ENCODE results near the gene BBS2. TPM values are rescaled to one million over a fixed set of nuclear protein-coding genes. Genes with fewer than 3 reads are reported as not detected.

The BBS2 gene
- total RNA-seq, 6 donors from 2014 or later = 27.5 to 188 (median 35.4) TPM

DNA sequence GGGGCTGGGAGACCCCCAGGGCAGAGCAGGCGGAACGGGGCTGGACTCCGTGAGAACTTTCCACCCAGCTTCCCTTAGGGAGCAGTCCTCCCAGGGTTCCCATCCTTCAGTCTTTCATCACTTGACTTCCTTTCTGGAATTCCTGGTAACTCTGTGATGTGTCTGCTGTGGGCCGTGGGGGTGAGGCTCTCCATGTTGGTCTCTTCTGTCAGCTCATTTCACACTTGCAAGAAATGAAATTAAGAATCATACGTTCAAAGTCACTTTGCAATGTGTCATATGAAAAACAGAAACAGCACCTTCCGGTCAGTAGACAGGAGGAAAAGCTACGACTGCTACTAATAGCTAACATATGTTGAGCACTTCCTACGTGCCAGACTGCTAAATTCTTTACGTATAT lies 5.4 kb upstream of the BBS2 start:
- Histone ChIP-seq H3K27me3 (no peaks in the 10 kb centered on the region), H3K4me1 (peaks cover 3 to 5% (median 5%) of the 10 kb centered on the region in 4 donors), H3K4me3 (no peak overlapping the region), H3K27ac (no peak overlapping the region), H3K9me3 (no peaks in the 10 kb centered on the region), H3K36me3 (no peaks in the 10 kb centered on the region)
- 68 to 83% methylated on average over 9 of the region's 9 CpGs for WGBS, 2 donors
- no peak for ATAC-seq (ENCODE audit: low FRiP score in 2 of 2)
- TF ChIP-seq, protein P1, sequence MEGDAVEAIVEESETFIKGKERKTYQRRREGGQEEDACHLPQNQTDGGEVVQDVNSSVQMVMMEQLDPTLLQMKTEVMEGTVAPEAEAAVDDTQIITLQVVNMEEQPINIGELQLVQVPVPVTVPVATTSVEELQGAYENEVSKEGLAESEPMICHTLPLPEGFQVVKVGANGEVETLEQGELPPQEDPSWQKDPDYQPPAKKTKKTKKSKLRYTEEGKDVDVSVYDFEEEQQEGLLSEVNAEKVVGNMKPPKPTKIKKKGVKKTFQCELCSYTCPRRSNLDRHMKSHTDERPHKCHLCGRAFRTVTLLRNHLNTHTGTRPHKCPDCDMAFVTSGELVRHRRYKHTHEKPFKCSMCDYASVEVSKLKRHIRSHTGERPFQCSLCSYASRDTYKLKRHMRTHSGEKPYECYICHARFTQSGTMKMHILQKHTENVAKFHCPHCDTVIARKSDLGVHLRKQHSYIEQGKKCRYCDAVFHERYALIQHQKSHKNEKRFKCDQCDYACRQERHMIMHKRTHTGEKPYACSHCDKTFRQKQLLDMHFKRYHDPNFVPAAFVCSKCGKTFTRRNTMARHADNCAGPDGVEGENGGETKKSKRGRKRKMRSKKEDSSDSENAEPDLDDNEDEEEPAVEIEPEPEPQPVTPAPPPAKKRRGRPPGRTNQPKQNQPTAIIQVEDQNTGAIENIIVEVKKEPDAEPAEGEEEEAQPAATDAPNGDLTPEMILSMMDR (IDR thresholded peaks at IDR 0.05) = no peak
- TF ChIP-seq POLR2AphosphoS5 (IDR thresholded peaks at IDR 0.05) (no peak), POLR2A (IDR thresholded peaks at IDR 0.05) (no peak), EP300 (IDR thresholded peaks at IDR 0.05) (no peak)
- peak in 1 of 2 donors; percentile 16 for DNase-seq

DNA sequence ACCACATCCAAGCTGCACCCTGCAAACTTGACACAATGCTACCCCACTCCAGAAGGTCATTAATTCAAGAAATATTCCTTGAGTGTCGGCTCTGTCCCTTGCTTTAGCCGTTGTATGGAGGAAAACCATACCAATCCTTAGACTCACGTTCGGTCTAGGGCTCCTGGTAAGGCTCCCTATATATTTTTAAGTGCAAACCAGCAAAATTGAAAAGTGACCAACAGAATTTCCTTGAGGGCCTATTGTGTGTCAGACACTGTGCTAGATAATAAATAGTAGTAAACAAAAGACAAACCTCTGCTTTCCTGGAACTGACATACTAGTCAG lies 390 bp upstream of the BBS2 start:
- Histone ChIP-seq H3K36me3 (no peaks in the 10 kb centered on the region), H3K4me3 (peak overlapping the region in 3 of 4 donors; percentile 91 to 98 (median 92)), H3K9me3 (no peaks in the 10 kb centered on the region), H3K27me3 (no peaks in the 10 kb centered on the region), H3K4me1 (peaks cover 12 to 24% (median 20%) of the 10 kb centered on the region in 4 donors), H3K27ac (peak overlapping the region; percentile 77 to 93 (median 88))
- ATAC-seq (ENCODE audit: low FRiP score in 2 of 2) (no peak), DNase-seq (no peak)
- TF ChIP-seq, protein P1 (IDR thresholded peaks at IDR 0.05) = no peak
- TF ChIP-seq POLR2AphosphoS5 (IDR thresholded peaks at IDR 0.05) = no peak
- no peak for TF ChIP-seq POLR2A (IDR thresholded peaks at IDR 0.05)
- TF ChIP-seq EP300 (IDR thresholded peaks at IDR 0.05) = no peak
- WGBS, 2 donors = 21 to 33% methylated on average over 4 of the region's 4 CpGs

DNA sequence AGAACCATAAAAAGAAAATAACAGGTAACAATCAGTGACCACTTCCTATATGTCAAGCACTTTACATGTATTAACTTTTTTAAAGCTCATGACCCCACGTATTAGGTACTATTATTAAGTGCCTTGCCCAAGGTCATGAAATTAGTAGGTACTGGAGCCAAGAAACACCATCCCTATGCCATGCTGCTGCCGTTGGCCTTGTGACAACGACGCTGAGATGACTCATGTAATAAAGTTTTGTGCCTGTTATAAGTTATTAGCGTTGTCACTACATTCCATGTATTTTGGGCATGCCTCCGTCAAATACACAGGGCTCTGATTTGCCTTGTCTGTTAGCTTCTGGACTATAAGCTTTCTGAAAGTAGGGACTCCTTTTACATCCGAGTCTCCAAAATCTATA lies 1.4 kb downstream of the BBS2 start:
- WGBS, 2 donors = 93 to 95% methylated on average over 7 of the region's 7 CpGs
- DNase-seq = no peak
- Histone ChIP-seq H3K27ac (no peak overlapping the region), H3K27me3 (no peaks in the 10 kb centered on the region), H3K4me3 (no peak overlapping the region), H3K36me3 (no peaks in the 10 kb centered on the region), H3K9me3 (no peaks in the 10 kb centered on the region), H3K4me1 (peaks cover 18 to 33% (median 25%) of the 10 kb centered on the region in 4 donors)
- ATAC-seq (ENCODE audit: low FRiP score in 2 of 2) = no peak
- TF ChIP-seq POLR2A (IDR thresholded peaks at IDR 0.05) (no peak), EP300 (IDR thresholded peaks at IDR 0.05) (no peak), POLR2AphosphoS5 (IDR thresholded peaks at IDR 0.05) (no peak)
- TF ChIP-seq, protein P1 (IDR thresholded peaks at IDR 0.05) = no peak

DNA sequence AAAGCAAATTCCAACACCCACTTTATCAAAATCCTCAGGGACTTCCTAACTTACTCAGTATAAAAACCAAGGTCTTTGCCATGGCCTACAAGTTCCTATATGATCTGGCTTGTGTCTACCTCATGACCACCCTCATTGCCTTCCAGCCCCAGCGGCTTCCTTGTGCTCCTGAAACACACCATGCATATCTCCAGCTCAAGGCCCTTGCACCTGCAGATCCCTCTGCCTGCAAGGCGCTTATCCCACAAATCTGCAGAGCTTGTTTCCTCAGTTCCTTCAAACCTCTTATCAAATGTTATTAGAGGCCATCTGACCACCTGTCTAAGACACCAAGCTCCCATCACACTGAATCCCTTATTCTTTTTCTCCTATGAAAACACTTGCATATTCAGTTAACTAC lies 2.6 kb downstream of the BBS2 start:
- H3K36me3 ChIP-seq = no peaks in the 10 kb centered on the region
- H3K4me1 ChIP-seq = peaks cover 21 to 33% (median 25%) of the 10 kb centered on the region in 4 donors
- ATAC-seq (ENCODE audit: low FRiP score in 2 of 2) = no peak
- no peak overlapping the region for H3K27ac ChIP-seq
- DNase-seq = no peak
- TF ChIP-seq POLR2A (IDR thresholded peaks at IDR 0.05) (no peak), POLR2AphosphoS5 (IDR thresholded peaks at IDR 0.05) (no peak), EP300 (IDR thresholded peaks at IDR 0.05) (no peak)
- TF ChIP-seq, protein P1 (IDR thresholded peaks at IDR 0.05) = no peak
- no peak overlapping the region for H3K4me3 ChIP-seq
- H3K9me3 ChIP-seq = no peaks in the 10 kb centered on the region
- no peaks in the 10 kb centered on the region for H3K27me3 ChIP-seq
- 88 to 95% methylated on average over 2 of the region's 2 CpGs for WGBS, 2 donors

DNA sequence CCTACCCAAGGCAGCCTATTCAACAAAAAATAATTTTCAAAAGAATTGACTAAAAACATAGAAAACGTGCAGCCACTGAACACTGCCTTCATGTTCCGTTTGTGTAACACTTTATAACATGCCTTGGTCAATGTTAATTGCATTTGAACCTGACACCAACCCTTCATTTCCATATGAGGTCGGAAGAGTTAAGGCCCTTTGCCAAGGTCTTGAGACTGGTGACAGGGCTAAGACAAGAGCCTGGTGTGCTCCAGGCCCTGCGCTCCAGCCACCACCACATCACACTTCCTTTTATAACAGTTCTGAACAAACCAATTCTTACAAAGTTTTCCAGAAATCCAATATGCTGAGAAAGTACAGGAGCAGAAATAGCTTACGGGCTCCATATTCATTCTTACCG lies 4.2 kb downstream of the BBS2 start:
- ATAC-seq (ENCODE audit: low FRiP score in 2 of 2) (no peak), DNase-seq (no peak)
- Histone ChIP-seq H3K4me1 (peaks cover 20 to 33% (median 25%) of the 10 kb centered on the region in 4 donors), H3K36me3 (peaks cover 0 to 6% (median 1%) of the 10 kb centered on the region in 4 donors), H3K4me3 (no peak overlapping the region), H3K27me3 (no peaks in the 10 kb centered on the region), H3K27ac (peak overlapping the region in 1 of 4 donors; percentile 9), H3K9me3 (no peaks in the 10 kb centered on the region)
- TF ChIP-seq POLR2A (IDR thresholded peaks at IDR 0.05) (no peak), POLR2AphosphoS5 (IDR thresholded peaks at IDR 0.05) (no peak), EP300 (IDR thresholded peaks at IDR 0.05) (no peak)
- TF ChIP-seq, protein P1 (IDR thresholded peaks at IDR 0.05) = no peak
- 67 to 71% methylated on average over 6 of the region's 6 CpGs for WGBS, 2 donors

Data from upper lobe of left lung (tissue), 6 donors.